H9 (cell line): Measurements from ENCODE around the gene PGA4. TPM values are rescaled to one million over a fixed set of nuclear protein-coding genes. Genes with fewer than 3 reads are reported as not detected.
"Not testable (repeated sequence)": the region's sequence is repeated elsewhere in the genome, so short reads cannot be mapped to it uniquely, and the experiment has no call there.

Experiments used
- DNase-seq: peaks from one replicate; pipeline ENCODE4 v3.0.0-alpha.2; 2017
- H2AFZ ChIP-seq: one replicate; pipeline ENCODE4 v1.6.1; 2013; ENCODE audit warnings: mild to moderate bottlenecking, low read length, control low read depth, moderate library complexity
- H2AK5ac ChIP-seq: 2 replicates; pipeline ENCODE4 v1.6.1; 2013; ENCODE audit warnings: low read length, control low read depth, mixed read lengths; ENCODE audit not compliant: insufficient read length
- H2BK120ac ChIP-seq: one replicate; pipeline ENCODE4 v1.6.1; 2013; ENCODE audit warnings: low read depth, mild to moderate bottlenecking, low read length, control low read depth, inconsistent platforms; ENCODE audit not compliant: poor library complexity, severe bottlenecking
- H2BK12ac ChIP-seq: 2 replicates; pipeline ENCODE4 v1.6.1; 2013; ENCODE audit warnings: low read length, control low read depth, mixed read lengths, low read depth; ENCODE audit not compliant: insufficient read length
- H2BK15ac ChIP-seq: 2 replicates; pipeline ENCODE4 v1.6.1; 2013; ENCODE audit warnings: low read depth, low read length, control low read depth
- H2BK20ac ChIP-seq: one replicate; pipeline ENCODE4 v1.6.1; 2013; ENCODE audit warnings: low read depth, mild to moderate bottlenecking, low read length, control low read depth, inconsistent platforms; ENCODE audit not compliant: poor library complexity, severe bottlenecking
- H2BK5ac ChIP-seq: 2 replicates; pipeline ENCODE4 v1.6.1; 2013; ENCODE audit warnings: low read length, control low read depth, mixed read lengths; ENCODE audit not compliant: insufficient read length
- H3K14ac ChIP-seq: 2 replicates; pipeline ENCODE4 v1.6.1; 2013; ENCODE audit warnings: low read length, control low read depth; ENCODE audit not compliant: insufficient read depth
- H3K18ac ChIP-seq: 2 replicates; pipeline ENCODE4 v1.6.1; 2013; ENCODE audit warnings: low read depth, mild to moderate bottlenecking, mixed read lengths, low read length, control low read depth; ENCODE audit not compliant: insufficient read length
- H3K23ac ChIP-seq: 2 replicates; pipeline ENCODE4 v1.6.1; 2013; ENCODE audit warnings: low read length, control low read depth, mixed read lengths, low read depth; ENCODE audit not compliant: insufficient read length
- H3K23me2 ChIP-seq: 2 replicates; pipeline ENCODE4 v1.6.1; 2013; ENCODE audit warnings: low read depth, mild to moderate bottlenecking, mixed read lengths, low read length, control low read depth; ENCODE audit not compliant: insufficient read length, poor library complexity, severe bottlenecking
- H3K27ac ChIP-seq: 2 replicates; pipeline ENCODE4 v1.5.1; 2013; ENCODE audit warnings: low read length, control low read depth, mixed read lengths, low read depth; ENCODE audit not compliant: insufficient read length
- H3K27me3 ChIP-seq: 2 replicates; pipeline ENCODE4 v1.6.1; 2013; ENCODE audit warnings: low read length, control low read depth, inconsistent platforms; ENCODE audit not compliant: insufficient read depth
- H3K4ac ChIP-seq: 2 replicates; pipeline ENCODE4 v1.6.1; 2013; ENCODE audit warnings: low read depth, mild to moderate bottlenecking, control low read depth, inconsistent platforms, low read length, moderate library complexity
- H3K4me1 ChIP-seq: 2 replicates; pipeline ENCODE4 v1.6.1; 2013; ENCODE audit warnings: low read length, control low read depth, inconsistent platforms; ENCODE audit not compliant: insufficient read depth
- H3K4me2 ChIP-seq: 2 replicates; pipeline ENCODE4 v1.6.1; 2013; ENCODE audit warnings: low read length, control low read depth, mixed read lengths; ENCODE audit not compliant: insufficient read length, insufficient read depth
- H3K56ac ChIP-seq: 2 replicates; pipeline ENCODE4 v1.6.1; 2013; ENCODE audit warnings: low read depth, mild to moderate bottlenecking, mixed read lengths, low read length, control low read depth; ENCODE audit not compliant: insufficient read length
- H3K79me1 ChIP-seq: 2 replicates; pipeline ENCODE4 v1.6.1; 2013; ENCODE audit warnings: low read depth, mild to moderate bottlenecking, moderate library complexity, low read length, control low read depth, inconsistent platforms; ENCODE audit not compliant: insufficient read depth, poor library complexity, severe bottlenecking
- H3K79me2 ChIP-seq: 2 replicates; pipeline ENCODE4 v1.6.1; 2013; ENCODE audit warnings: low read length, control low read depth, inconsistent platforms; ENCODE audit not compliant: insufficient read depth
- H3K9ac ChIP-seq: 2 replicates; pipeline ENCODE4 v1.6.1; 2013; ENCODE audit warnings: low read length, control low read depth, mixed read lengths; ENCODE audit not compliant: insufficient read length; ENCODE audit errors: extremely low read depth
- H3K9me3 ChIP-seq: one replicate; pipeline ENCODE4 v1.6.1; 2013; ENCODE audit warnings: low read depth, low read length, inconsistent platforms; ENCODE audit not compliant: control insufficient read depth
- H3T11ph ChIP-seq: one replicate; pipeline ENCODE4 v1.6.1; 2013; ENCODE audit warnings: mild to moderate bottlenecking, low read length, control low read depth, inconsistent platforms
- H4K20me1 ChIP-seq: one replicate; pipeline ENCODE4 v1.6.1; 2013; ENCODE audit not compliant: control insufficient read depth, insufficient read length, insufficient read depth
- H4K5ac ChIP-seq: 2 replicates; pipeline ENCODE4 v1.6.1; 2013; ENCODE audit warnings: low read depth, mild to moderate bottlenecking, mixed read lengths, low read length, control low read depth; ENCODE audit not compliant: insufficient read length
- H4K8ac ChIP-seq: replicated peaks from 2 replicates; pipeline ENCODE4 v1.6.1; 2013; ENCODE audit warnings: low read length, control low read depth, mixed read lengths, low read depth; ENCODE audit not compliant: insufficient read length
- H4K91ac ChIP-seq: 2 replicates; pipeline ENCODE4 v1.6.1; 2013; ENCODE audit warnings: low read depth, mild to moderate bottlenecking, moderate library complexity, mixed read lengths, low read length, control low read depth; ENCODE audit not compliant: insufficient read length
- H3K27ac Mint-ChIP-seq, 3 experiments: 2 replicates in 2 of 3; 3 replicates in 1 of 3; pipeline ENCODE4 v1.8.0; 2020 to 2021; ENCODE audit warnings: mixed read lengths in 3 of 3, mild to moderate bottlenecking in 1 of 3, moderate library complexity in 1 of 3
- H3K27me3 Mint-ChIP-seq: 2 replicates; pipeline ENCODE4 v1.8.0; 2021; ENCODE audit warnings: low read depth, mild to moderate bottlenecking, moderate library complexity, mixed read lengths
- H3K36me3 Mint-ChIP-seq, 3 experiments: 2 replicates in 2 of 3; 3 replicates in 1 of 3; pipeline ENCODE4 v1.8.0; 2020 to 2021; ENCODE audit warnings: low read depth in 3 of 3, mixed read lengths in 3 of 3; ENCODE audit not compliant: insufficient read depth in 1 of 3
- H3K4me1 Mint-ChIP-seq, 2 experiments: 2 replicates each; pipeline ENCODE4 v1.8.0; 2020; ENCODE audit warnings: mixed read lengths in 2 of 2
- H3K4me3 Mint-ChIP-seq, 2 experiments: 2 replicates in 1 of 2; 3 replicates in 1 of 2; pipeline ENCODE4 v1.8.0; 2020 to 2021; ENCODE audit warnings: mild to moderate bottlenecking in 2 of 2, mixed read lengths in 2 of 2, moderate library complexity in 1 of 2
- H3K9me3 Mint-ChIP-seq, 2 experiments: 2 replicates in 1 of 2; 3 replicates in 1 of 2; pipeline ENCODE4 v1.8.0; 2020; ENCODE audit warnings: mild to moderate bottlenecking in 2 of 2, mixed read lengths in 2 of 2, moderate library complexity in 1 of 2
- WGBS: extraction: QIAGEN DNeasy Blood & Tissue Kit; methylation state at CpG from one replicate; pipeline ENCODE4 v1.1.7; 2013; ENCODE audit warnings: missing lambda C conversion rate, low lambda C conversion rate, mixed read lengths; ENCODE audit not compliant: insufficient read length; ENCODE audit errors: extremely low coverage; 5-methylcytosine and 5-hydroxymethylcytosine counted together
- total RNA-seq: library from RNA; stranded (reverse); gene quantifications from 2 replicates; pipeline ENCODE4 v1.2.1, GENCODE V29; 2021

PGA4 gene
- total RNA-seq, 1 experiment from 2014 or later = not detected

GRCh38 chr11:61232548-61233145, 10.5 kb downstream of the PGA4 start:
- not testable (repeated sequence) for H2BK5ac ChIP-seq, H3K4me1 Mint-ChIP-seq, H3K27ac ChIP-seq, H3K23me2 ChIP-seq, H4K5ac ChIP-seq, H3K14ac ChIP-seq, H3K56ac ChIP-seq, H2AFZ ChIP-seq, H4K20me1 ChIP-seq, H3K36me3 Mint-ChIP-seq, H3K79me2 ChIP-seq, DNase-seq, H3K9ac ChIP-seq, H3K4me1 ChIP-seq, H2BK12ac ChIP-seq, H2BK120ac ChIP-seq, H3K27me3 Mint-ChIP-seq, H4K91ac ChIP-seq, H3T11ph ChIP-seq, H3K9me3 Mint-ChIP-seq, H4K8ac ChIP-seq, H3K4me3 Mint-ChIP-seq, H3K27ac Mint-ChIP-seq, H3K9me3 ChIP-seq, H3K4ac ChIP-seq, H2AK5ac ChIP-seq, H3K79me1 ChIP-seq, H3K23ac ChIP-seq, H2BK20ac ChIP-seq, H3K18ac ChIP-seq, H2BK15ac ChIP-seq, H3K4me2 ChIP-seq, H3K27me3 ChIP-seq
- WGBS = no CpG with 5 or more reads among the region's 3 CpGs

GRCh38 chr11:61237130-61237529, 15.0 kb downstream of the PGA4 start:
- not testable (repeated sequence) for H2BK12ac ChIP-seq, H4K91ac ChIP-seq, H2BK20ac ChIP-seq, DNase-seq, H3K14ac ChIP-seq, H3K36me3 Mint-ChIP-seq, H3K79me1 ChIP-seq, H2BK120ac ChIP-seq, H2BK5ac ChIP-seq, H3K9me3 ChIP-seq, H4K20me1 ChIP-seq, H3K9ac ChIP-seq, H3K9me3 Mint-ChIP-seq, H3K56ac ChIP-seq, H3K27ac ChIP-seq, H3K23ac ChIP-seq, H3T11ph ChIP-seq, H3K79me2 ChIP-seq, H3K4ac ChIP-seq, H3K4me2 ChIP-seq, H3K18ac ChIP-seq, H3K4me1 ChIP-seq, H2AFZ ChIP-seq, H2AK5ac ChIP-seq, H3K4me1 Mint-ChIP-seq, H3K27me3 ChIP-seq, H4K5ac ChIP-seq, H3K4me3 Mint-ChIP-seq, H3K27me3 Mint-ChIP-seq, H3K27ac Mint-ChIP-seq, H3K23me2 ChIP-seq, H2BK15ac ChIP-seq, H4K8ac ChIP-seq
- WGBS = no CpG with 5 or more reads among the region's 4 CpGs
